Measurements from ENCODE around the gene ASCC2. TPM values are rescaled to one million over a fixed set of nuclear protein-coding genes. Genes with fewer than 3 reads are reported as not detected.

Gene ASCC2
- total RNA-seq, 1 experiment from 2014 or later, result 43.6 TPM

DNA sequence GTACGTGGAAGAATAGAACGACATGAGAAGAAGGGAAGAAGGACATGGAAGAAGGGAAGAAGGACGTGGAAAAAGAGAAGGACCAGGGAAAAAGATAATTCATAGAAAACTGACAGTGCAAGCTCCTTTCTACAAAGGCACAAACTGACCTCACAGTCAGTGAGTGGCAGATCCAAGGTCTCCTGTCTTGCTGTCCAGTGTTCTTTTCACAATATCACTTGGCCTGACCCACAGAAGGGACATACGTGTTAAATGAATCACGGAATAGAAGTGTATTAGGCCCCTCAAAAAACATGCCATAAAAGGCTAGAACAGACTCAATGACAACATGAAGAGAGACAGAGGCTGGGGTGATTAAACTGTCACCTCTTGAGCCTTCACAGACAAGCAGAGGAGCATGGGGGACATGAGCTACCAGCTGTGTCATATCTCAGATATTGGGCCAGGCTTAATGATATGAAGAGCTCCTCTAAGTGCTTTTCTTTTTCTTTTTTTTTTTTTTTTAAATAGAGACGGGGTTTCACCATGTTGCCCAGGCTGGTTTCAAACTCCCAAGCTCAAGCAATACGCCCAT is 4.6 kb downstream of the ASCC2 start (continued):
- TF ChIP-seq, protein P1, sequence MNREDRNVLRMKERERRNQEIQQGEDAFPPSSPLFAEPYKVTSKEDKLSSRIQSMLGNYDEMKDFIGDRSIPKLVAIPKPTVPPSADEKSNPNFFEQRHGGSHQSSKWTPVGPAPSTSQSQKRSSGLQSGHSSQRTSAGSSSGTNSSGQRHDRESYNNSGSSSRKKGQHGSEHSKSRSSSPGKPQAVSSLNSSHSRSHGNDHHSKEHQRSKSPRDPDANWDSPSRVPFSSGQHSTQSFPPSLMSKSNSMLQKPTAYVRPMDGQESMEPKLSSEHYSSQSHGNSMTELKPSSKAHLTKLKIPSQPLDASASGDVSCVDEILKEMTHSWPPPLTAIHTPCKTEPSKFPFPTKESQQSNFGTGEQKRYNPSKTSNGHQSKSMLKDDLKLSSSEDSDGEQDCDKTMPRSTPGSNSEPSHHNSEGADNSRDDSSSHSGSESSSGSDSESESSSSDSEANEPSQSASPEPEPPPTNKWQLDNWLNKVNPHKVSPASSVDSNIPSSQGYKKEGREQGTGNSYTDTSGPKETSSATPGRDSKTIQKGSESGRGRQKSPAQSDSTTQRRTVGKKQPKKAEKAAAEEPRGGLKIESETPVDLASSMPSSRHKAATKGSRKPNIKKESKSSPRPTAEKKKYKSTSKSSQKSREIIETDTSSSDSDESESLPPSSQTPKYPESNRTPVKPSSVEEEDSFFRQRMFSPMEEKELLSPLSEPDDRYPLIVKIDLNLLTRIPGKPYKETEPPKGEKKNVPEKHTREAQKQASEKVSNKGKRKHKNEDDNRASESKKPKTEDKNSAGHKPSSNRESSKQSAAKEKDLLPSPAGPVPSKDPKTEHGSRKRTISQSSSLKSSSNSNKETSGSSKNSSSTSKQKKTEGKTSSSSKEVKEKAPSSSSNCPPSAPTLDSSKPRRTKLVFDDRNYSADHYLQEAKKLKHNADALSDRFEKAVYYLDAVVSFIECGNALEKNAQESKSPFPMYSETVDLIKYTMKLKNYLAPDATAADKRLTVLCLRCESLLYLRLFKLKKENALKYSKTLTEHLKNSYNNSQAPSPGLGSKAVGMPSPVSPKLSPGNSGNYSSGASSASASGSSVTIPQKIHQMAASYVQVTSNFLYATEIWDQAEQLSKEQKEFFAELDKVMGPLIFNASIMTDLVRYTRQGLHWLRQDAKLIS (CRISPR knock-in tag; IDR thresholded peaks at IDR 0.05; ENCODE audit: borderline replicate concordance), result no peak
- TF ChIP-seq ATF1 (CRISPR knock-in tag; IDR thresholded peaks at IDR 0.05) (no peak), NFYB (CRISPR knock-in tag; conservative IDR thresholded peaks at IDR 0.05; ENCODE audit: low read depth) (no peak), KAT7 (CRISPR knock-in tag; IDR thresholded peaks at IDR 0.05; ENCODE audit: borderline replicate concordance) (no peak), FOXJ3 (CRISPR knock-in tag; IDR thresholded peaks at IDR 0.05; ENCODE audit: borderline replicate concordance) (no peak), TCF7 (CRISPR knock-in tag; IDR thresholded peaks at IDR 0.05; ENCODE audit: low read depth) (no peak), OVOL2 (CRISPR knock-in tag; IDR thresholded peaks at IDR 0.05; ENCODE audit: borderline replicate concordance) (no peak), EMX1 (CRISPR knock-in tag; IDR thresholded peaks at IDR 0.05) (no peak)
- TF ChIP-seq, protein P2, sequence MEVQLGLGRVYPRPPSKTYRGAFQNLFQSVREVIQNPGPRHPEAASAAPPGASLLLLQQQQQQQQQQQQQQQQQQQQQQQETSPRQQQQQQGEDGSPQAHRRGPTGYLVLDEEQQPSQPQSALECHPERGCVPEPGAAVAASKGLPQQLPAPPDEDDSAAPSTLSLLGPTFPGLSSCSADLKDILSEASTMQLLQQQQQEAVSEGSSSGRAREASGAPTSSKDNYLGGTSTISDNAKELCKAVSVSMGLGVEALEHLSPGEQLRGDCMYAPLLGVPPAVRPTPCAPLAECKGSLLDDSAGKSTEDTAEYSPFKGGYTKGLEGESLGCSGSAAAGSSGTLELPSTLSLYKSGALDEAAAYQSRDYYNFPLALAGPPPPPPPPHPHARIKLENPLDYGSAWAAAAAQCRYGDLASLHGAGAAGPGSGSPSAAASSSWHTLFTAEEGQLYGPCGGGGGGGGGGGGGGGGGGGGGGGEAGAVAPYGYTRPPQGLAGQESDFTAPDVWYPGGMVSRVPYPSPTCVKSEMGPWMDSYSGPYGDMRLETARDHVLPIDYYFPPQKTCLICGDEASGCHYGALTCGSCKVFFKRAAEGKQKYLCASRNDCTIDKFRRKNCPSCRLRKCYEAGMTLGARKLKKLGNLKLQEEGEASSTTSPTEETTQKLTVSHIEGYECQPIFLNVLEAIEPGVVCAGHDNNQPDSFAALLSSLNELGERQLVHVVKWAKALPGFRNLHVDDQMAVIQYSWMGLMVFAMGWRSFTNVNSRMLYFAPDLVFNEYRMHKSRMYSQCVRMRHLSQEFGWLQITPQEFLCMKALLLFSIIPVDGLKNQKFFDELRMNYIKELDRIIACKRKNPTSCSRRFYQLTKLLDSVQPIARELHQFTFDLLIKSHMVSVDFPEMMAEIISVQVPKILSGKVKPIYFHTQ (CRISPR knock-in tag; IDR thresholded peaks at IDR 0.05), result no peak
- TF ChIP-seq, protein P3, sequence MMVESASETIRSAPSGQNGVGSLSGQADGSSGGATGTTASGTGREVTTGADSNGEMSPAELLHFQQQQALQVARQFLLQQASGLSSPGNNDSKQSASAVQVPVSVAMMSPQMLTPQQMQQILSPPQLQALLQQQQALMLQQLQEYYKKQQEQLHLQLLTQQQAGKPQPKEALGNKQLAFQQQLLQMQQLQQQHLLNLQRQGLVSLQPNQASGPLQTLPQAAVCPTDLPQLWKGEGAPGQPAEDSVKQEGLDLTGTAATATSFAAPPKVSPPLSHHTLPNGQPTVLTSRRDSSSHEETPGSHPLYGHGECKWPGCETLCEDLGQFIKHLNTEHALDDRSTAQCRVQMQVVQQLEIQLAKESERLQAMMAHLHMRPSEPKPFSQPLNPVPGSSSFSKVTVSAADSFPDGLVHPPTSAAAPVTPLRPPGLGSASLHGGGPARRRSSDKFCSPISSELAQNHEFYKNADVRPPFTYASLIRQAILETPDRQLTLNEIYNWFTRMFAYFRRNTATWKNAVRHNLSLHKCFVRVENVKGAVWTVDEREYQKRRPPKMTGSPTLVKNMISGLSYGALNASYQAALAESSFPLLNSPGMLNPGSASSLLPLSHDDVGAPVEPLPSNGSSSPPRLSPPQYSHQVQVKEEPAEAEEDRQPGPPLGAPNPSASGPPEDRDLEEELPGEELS (CRISPR knock-in tag; IDR thresholded peaks at IDR 0.05), result no peak

DNA sequence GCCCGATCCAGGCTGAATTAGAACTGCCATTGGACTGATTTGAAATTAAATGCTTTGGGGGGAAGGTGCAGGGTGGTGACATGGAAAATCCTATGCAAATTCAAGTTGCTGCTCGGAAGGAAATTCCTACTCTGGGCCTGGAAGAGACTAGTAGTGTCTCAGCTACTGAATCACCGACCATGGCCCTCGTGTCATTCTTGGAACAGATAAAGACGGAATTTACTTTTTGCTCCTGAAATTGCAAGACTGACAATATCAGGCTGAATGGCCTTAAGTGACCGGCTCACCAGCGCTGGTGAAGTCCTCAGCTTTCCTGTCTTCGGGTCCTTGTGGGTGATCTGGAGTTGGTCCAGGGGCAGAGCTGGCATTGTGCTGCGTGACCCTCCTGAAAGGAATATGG is 6.1 kb downstream of the ASCC2 start:
- ChIA-PET POLR2A (no interaction called here), CTCF (interaction anchor here (0.9 kb wide), 1 partner anchor 18 kb away, joined by 4 read pairs; no protein-coding TSS in a partner anchor)
- no peak for ATAC-seq
- H3K4me3 Mint-ChIP-seq, result no peak overlapping the region
- H3K36me3 Mint-ChIP-seq, result peaks cover 8% of the 10 kb centered on the region; the same call in 1 of the 2 replicates
- no peaks in the 10 kb centered on the region for H3K27me3 Mint-ChIP-seq (ENCODE audit: low read depth)
- no peak for DNase-seq (ENCODE audit: low spot score)
- no peaks in the 10 kb centered on the region; the same call in 1 of the 2 replicates for H3K4me1 Mint-ChIP-seq
- H3K9me3 Mint-ChIP-seq, result no peaks in the 10 kb centered on the region
- H3K27ac Mint-ChIP-seq, result no peak overlapping the region
- TF ChIP-seq, protein P4, sequence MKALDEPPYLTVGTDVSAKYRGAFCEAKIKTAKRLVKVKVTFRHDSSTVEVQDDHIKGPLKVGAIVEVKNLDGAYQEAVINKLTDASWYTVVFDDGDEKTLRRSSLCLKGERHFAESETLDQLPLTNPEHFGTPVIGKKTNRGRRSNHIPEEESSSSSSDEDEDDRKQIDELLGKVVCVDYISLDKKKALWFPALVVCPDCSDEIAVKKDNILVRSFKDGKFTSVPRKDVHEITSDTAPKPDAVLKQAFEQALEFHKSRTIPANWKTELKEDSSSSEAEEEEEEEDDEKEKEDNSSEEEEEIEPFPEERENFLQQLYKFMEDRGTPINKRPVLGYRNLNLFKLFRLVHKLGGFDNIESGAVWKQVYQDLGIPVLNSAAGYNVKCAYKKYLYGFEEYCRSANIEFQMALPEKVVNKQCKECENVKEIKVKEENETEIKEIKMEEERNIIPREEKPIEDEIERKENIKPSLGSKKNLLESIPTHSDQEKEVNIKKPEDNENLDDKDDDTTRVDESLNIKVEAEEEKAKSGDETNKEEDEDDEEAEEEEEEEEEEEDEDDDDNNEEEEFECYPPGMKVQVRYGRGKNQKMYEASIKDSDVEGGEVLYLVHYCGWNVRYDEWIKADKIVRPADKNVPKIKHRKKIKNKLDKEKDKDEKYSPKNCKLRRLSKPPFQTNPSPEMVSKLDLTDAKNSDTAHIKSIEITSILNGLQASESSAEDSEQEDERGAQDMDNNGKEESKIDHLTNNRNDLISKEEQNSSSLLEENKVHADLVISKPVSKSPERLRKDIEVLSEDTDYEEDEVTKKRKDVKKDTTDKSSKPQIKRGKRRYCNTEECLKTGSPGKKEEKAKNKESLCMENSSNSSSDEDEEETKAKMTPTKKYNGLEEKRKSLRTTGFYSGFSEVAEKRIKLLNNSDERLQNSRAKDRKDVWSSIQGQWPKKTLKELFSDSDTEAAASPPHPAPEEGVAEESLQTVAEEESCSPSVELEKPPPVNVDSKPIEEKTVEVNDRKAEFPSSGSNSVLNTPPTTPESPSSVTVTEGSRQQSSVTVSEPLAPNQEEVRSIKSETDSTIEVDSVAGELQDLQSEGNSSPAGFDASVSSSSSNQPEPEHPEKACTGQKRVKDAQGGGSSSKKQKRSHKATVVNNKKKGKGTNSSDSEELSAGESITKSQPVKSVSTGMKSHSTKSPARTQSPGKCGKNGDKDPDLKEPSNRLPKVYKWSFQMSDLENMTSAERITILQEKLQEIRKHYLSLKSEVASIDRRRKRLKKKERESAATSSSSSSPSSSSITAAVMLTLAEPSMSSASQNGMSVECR (CRISPR knock-in tag; IDR thresholded peaks at IDR 0.05; ENCODE audit: borderline replicate concordance), result no peak
- TF ChIP-seq RORB (CRISPR knock-in tag; IDR thresholded peaks at IDR 0.05) (no peak), FOXP1 (CRISPR knock-in tag; IDR thresholded peaks at IDR 0.05; ENCODE audit: borderline replicate concordance) (no peak), ATF1 (CRISPR knock-in tag; IDR thresholded peaks at IDR 0.05) (no peak), SMAD3 (CRISPR knock-in tag; IDR thresholded peaks at IDR 0.05; ENCODE audit: borderline replicate concordance) (no peak), NFYB (CRISPR knock-in tag; conservative IDR thresholded peaks at IDR 0.05; ENCODE audit: low read depth) (no peak)
- TF ChIP-seq, protein P5, sequence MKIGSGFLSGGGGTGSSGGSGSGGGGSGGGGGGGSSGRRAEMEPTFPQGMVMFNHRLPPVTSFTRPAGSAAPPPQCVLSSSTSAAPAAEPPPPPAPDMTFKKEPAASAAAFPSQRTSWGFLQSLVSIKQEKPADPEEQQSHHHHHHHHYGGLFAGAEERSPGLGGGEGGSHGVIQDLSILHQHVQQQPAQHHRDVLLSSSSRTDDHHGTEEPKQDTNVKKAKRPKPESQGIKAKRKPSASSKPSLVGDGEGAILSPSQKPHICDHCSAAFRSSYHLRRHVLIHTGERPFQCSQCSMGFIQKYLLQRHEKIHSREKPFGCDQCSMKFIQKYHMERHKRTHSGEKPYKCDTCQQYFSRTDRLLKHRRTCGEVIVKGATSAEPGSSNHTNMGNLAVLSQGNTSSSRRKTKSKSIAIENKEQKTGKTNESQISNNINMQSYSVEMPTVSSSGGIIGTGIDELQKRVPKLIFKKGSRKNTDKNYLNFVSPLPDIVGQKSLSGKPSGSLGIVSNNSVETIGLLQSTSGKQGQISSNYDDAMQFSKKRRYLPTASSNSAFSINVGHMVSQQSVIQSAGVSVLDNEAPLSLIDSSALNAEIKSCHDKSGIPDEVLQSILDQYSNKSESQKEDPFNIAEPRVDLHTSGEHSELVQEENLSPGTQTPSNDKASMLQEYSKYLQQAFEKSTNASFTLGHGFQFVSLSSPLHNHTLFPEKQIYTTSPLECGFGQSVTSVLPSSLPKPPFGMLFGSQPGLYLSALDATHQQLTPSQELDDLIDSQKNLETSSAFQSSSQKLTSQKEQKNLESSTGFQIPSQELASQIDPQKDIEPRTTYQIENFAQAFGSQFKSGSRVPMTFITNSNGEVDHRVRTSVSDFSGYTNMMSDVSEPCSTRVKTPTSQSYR (CRISPR knock-in tag; IDR thresholded peaks at IDR 0.05), result no peak
- TF ChIP-seq, protein P6, sequence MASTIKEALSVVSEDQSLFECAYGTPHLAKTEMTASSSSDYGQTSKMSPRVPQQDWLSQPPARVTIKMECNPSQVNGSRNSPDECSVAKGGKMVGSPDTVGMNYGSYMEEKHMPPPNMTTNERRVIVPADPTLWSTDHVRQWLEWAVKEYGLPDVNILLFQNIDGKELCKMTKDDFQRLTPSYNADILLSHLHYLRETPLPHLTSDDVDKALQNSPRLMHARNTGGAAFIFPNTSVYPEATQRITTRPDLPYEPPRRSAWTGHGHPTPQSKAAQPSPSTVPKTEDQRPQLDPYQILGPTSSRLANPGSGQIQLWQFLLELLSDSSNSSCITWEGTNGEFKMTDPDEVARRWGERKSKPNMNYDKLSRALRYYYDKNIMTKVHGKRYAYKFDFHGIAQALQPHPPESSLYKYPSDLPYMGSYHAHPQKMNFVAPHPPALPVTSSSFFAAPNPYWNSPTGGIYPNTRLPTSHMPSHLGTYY (CRISPR knock-in tag; IDR thresholded peaks at IDR 0.05), result no peak
- TF ChIP-seq, protein P7, sequence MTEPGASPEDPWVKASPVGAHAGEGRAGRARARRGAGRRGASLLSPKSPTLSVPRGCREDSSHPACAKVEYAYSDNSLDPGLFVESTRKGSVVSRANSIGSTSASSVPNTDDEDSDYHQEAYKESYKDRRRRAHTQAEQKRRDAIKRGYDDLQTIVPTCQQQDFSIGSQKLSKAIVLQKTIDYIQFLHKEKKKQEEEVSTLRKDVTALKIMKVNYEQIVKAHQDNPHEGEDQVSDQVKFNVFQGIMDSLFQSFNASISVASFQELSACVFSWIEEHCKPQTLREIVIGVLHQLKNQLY (CRISPR knock-in tag; IDR thresholded peaks at IDR 0.05), result no peak

Data from WTC11 (cell line).